Liver (tissue), 9 donors: ENCODE data around the gene TAS2R14. TPM values are rescaled to one million over a fixed set of nuclear protein-coding genes. Genes with fewer than 3 reads are reported as not detected.

Source experiments
- DNase-seq: peaks from one replicate; pipeline ENCODE4 v3.0.0-alpha.2; 2017; ENCODE audit warnings: low spot score
- H3K27ac ChIP-seq, 2 donors: one replicate each; pipeline ENCODE4 v1.7.0; 2013; ENCODE audit warnings: inconsistent platforms in 2 of 2, low read length in 2 of 2, control low read depth in 1 of 2, low read depth in 1 of 2, mild to moderate bottlenecking in 1 of 2
- H3K27me3 ChIP-seq, 4 donors: one replicate each; pipeline versions ENCODE4 v1.6.1 to v1.7.0; 2013; ENCODE audit warnings: low read length in 3 of 4, inconsistent platforms in 1 of 4, mild to moderate bottlenecking in 1 of 4, moderate library complexity in 1 of 4; ENCODE audit not compliant: control insufficient read depth in 4 of 4, insufficient read depth in 4 of 4
- H3K36me3 ChIP-seq, 4 donors: one replicate each; pipeline versions ENCODE4 v1.6.1 to v1.7.0; 2013; ENCODE audit warnings: low read length in 3 of 4, mild to moderate bottlenecking in 3 of 4, low read depth in 1 of 4, moderate library complexity in 1 of 4; ENCODE audit not compliant: control insufficient read depth in 4 of 4, insufficient read depth in 3 of 4
- H3K4me1 ChIP-seq, 4 donors: one replicate each; pipeline versions ENCODE4 v1.6.1 to v1.7.0; 2013; ENCODE audit warnings: low read length in 3 of 4, mild to moderate bottlenecking in 3 of 4, moderate library complexity in 1 of 4; ENCODE audit not compliant: control insufficient read depth in 4 of 4, insufficient read depth in 4 of 4
- H3K4me3 ChIP-seq, 3 donors: one replicate each; pipeline versions ENCODE4 v1.6.1 to v1.7.0; 2013; ENCODE audit warnings: low read length in 3 of 3, control low read depth in 1 of 3, low read depth in 1 of 3, mild to moderate bottlenecking in 1 of 3
- H3K9ac ChIP-seq, 2 donors: one replicate each; pipeline ENCODE4 v1.7.0; 2013; ENCODE audit warnings: low read length in 2 of 2, mild to moderate bottlenecking in 2 of 2, moderate library complexity in 2 of 2, control low read depth in 1 of 2, low read depth in 1 of 2
- H3K9me3 ChIP-seq, 4 donors: one replicate each; pipeline versions ENCODE4 v1.6.1 to v1.7.0; 2013; ENCODE audit warnings: low read length in 3 of 4; ENCODE audit not compliant: control insufficient read depth in 4 of 4
- ATF3 ChIP-seq: IDR thresholded peaks from 2 replicates; pipeline ENCODE4 v1.6.1; 2016; ENCODE audit warnings: antibody characterized with exemption
- CTCF ChIP-seq: fragments of 150-350 bp; IDR thresholded peaks from 2 replicates; pipeline ENCODE4 v1.5.1; 2017; ENCODE audit warnings: improper control_type of control experiment, low read depth, low read length; ENCODE audit not compliant: missing input control
- EGR1 ChIP-seq, 2 donors: IDR thresholded peaks; 2 replicates each; pipeline ENCODE4 v1.6.1; 2016 to 2018; ENCODE audit warnings: antibody characterized with exemption in 2 of 2, low read depth in 2 of 2
- FOXA1 ChIP-seq: IDR thresholded peaks from 2 replicates; pipeline ENCODE4 v1.6.1; 2016; ENCODE audit warnings: antibody characterized with exemption
- FOXA2 ChIP-seq: IDR thresholded peaks from 2 replicates; pipeline ENCODE4 v1.6.1; 2016; ENCODE audit warnings: antibody characterized with exemption
- GABPA ChIP-seq, 2 donors: IDR thresholded peaks in 1 of 2; conservative IDR thresholded peaks in 1 of 2; 2 replicates each; pipeline ENCODE4 v1.6.1; 2016; ENCODE audit warnings: antibody characterized with exemption in 2 of 2, mild to moderate bottlenecking in 1 of 2, moderate library complexity in 1 of 2
- HNF4A ChIP-seq, 2 donors: conservative IDR thresholded peaks; 2 replicates each; pipeline ENCODE4 v1.6.1; 2016; ENCODE audit warnings: antibody characterized with exemption in 2 of 2, mild to moderate bottlenecking in 2 of 2
- HNF4G ChIP-seq: IDR thresholded peaks from 2 replicates; pipeline ENCODE4 v1.6.1; 2016; ENCODE audit warnings: antibody characterized with exemption
- JUND ChIP-seq, 2 donors: IDR thresholded peaks; 2 replicates each; pipeline ENCODE4 v1.6.1; 2016; ENCODE audit warnings: antibody characterized with exemption in 2 of 2
- MAX ChIP-seq: IDR thresholded peaks from 2 replicates; pipeline ENCODE4 v1.6.1; 2016; ENCODE audit warnings: antibody characterized with exemption
- RAD21 ChIP-seq, 2 donors: IDR thresholded peaks; 2 replicates each; pipeline ENCODE4 v1.6.1; 2016; ENCODE audit warnings: antibody characterized with exemption in 2 of 2, mild to moderate bottlenecking in 2 of 2
- REST ChIP-seq: IDR thresholded peaks from 2 replicates; pipeline ENCODE4 v1.6.1; 2016; ENCODE audit warnings: antibody characterized with exemption, mild to moderate bottlenecking
- RXRA ChIP-seq, 2 donors: IDR thresholded peaks; 2 replicates each; pipeline ENCODE4 v1.6.1; 2017 to 2018; ENCODE audit warnings: antibody characterized with exemption in 2 of 2, mild to moderate bottlenecking in 1 of 2
- SP1 ChIP-seq: IDR thresholded peaks from 2 replicates; pipeline ENCODE4 v1.6.1; 2018; ENCODE audit warnings: antibody characterized with exemption, mild to moderate bottlenecking
- TAF1 ChIP-seq: conservative IDR thresholded peaks from 2 replicates; pipeline ENCODE4 v1.6.1; 2016; ENCODE audit warnings: antibody characterized with exemption, mild to moderate bottlenecking
- YY1 ChIP-seq: IDR thresholded peaks from 2 replicates; pipeline ENCODE4 v1.6.1; 2016; ENCODE audit warnings: antibody characterized with exemption, mild to moderate bottlenecking
- ZBTB33 ChIP-seq: IDR thresholded peaks from 2 replicates; pipeline ENCODE4 v1.6.1; 2016; ENCODE audit warnings: antibody characterized with exemption
- WGBS: extraction: QIAGEN DNeasy Blood & Tissue Kit; methylation state at CpG from one replicate; pipeline ENCODE4 v1.1.7; 2013; 5-methylcytosine and 5-hydroxymethylcytosine counted together
- polyA plus RNA-seq, 2 donors: library from polyadenylated mRNA; stranded (reverse) in 1 of 2; unstranded in 1 of 2; fragments of 200-250 nt in 1 of 2; fragments of >200 nt in 1 of 2; fragmentation: Nextera tagmentation in 1 of 2; extraction: Ambion mirVana in 1 of 2; gene quantifications; one replicate each; pipeline versions ENCODE4 v1.2.1 to v1.2.3, GENCODE V29; 2013 to 2015
- total RNA-seq, 2 donors: library from RNA; depleted of rRNA; stranded (reverse); fragments of >200 nt; gene quantifications; one replicate each; pipeline ENCODE4 v1.2.3, GENCODE V29; 2014
- donor health status: healthy.
- donor health status: healthy.
- donor health status: healthy.
- donor health status: healthy.
- donor health status: healthy.

Gene TAS2R14
- total and polyA plus RNA-seq, 4 donors = 0.16 to 6.9 (median 1.5) TPM

GRCh38 chr12:10966314-10966713 is 27.3 kb upstream of the TAS2R14 start:
- H3K27ac ChIP-seq = no peak overlapping the region
- no peak overlapping the region for H3K4me3 ChIP-seq
- TF ChIP-seq SP1 = no peak
- no peak for TF ChIP-seq ATF3
- TF ChIP-seq RAD21 (IDR thresholded peaks at IDR 0.05) = no peak
- TF ChIP-seq GABPA (IDR thresholded peaks at IDR 0.05 in 1 of 2, conservative IDR thresholded peaks at IDR 0.05 in 1 of 2) = no peak
- TF ChIP-seq FOXA2 = no peak
- no peak for TF ChIP-seq HNF4A (conservative IDR thresholded peaks at IDR 0.05)
- no peak for TF ChIP-seq MAX
- TF ChIP-seq JUND (IDR thresholded peaks at IDR 0.05) = no peak
- no peak for TF ChIP-seq FOXA1
- no peak for TF ChIP-seq EGR1 (IDR thresholded peaks at IDR 0.05; ENCODE audit: low read depth in 2 of 2)
- TF ChIP-seq RXRA (IDR thresholded peaks at IDR 0.05) = no peak
- no peak for TF ChIP-seq TAF1
- TF ChIP-seq REST = no peak
- no peak for TF ChIP-seq CTCF
- no peak overlapping the region for H3K9ac ChIP-seq
- no peaks in the 10 kb centered on the region for H3K27me3 ChIP-seq
- no peaks in the 10 kb centered on the region for H3K9me3 ChIP-seq
- peaks cover 0 to 5% (median 3%) of the 10 kb centered on the region in 4 donors for H3K4me1 ChIP-seq
- no peak for DNase-seq
- no peaks in the 10 kb centered on the region for H3K36me3 ChIP-seq

GRCh38 chr12:10965476-10965875 is 26.4 kb upstream of the TAS2R14 start:
- 72% methylated on average over 1 of the region's 1 CpG for WGBS
- H3K27ac ChIP-seq = no peak overlapping the region
- no peak for DNase-seq
- no peak for TF ChIP-seq JUND (IDR thresholded peaks at IDR 0.05)
- TF ChIP-seq FOXA2 = no peak
- TF ChIP-seq CTCF = no peak
- TF ChIP-seq RAD21 (IDR thresholded peaks at IDR 0.05) = no peak
- no peak for TF ChIP-seq ZBTB33
- no peak for TF ChIP-seq REST
- TF ChIP-seq EGR1 (IDR thresholded peaks at IDR 0.05; ENCODE audit: low read depth in 2 of 2) = no peak
- no peak for TF ChIP-seq ATF3
- TF ChIP-seq YY1 = no peak
- no peak for TF ChIP-seq RXRA (IDR thresholded peaks at IDR 0.05)
- TF ChIP-seq FOXA1 = no peak
- no peak for TF ChIP-seq GABPA (IDR thresholded peaks at IDR 0.05 in 1 of 2, conservative IDR thresholded peaks at IDR 0.05 in 1 of 2)
- TF ChIP-seq HNF4G = no peak
- H3K4me3 ChIP-seq = no peak overlapping the region
- H3K36me3 ChIP-seq = no peaks in the 10 kb centered on the region
- no peaks in the 10 kb centered on the region for H3K27me3 ChIP-seq
- peaks cover 0 to 5% (median 3%) of the 10 kb centered on the region in 4 donors for H3K4me1 ChIP-seq
- H3K9ac ChIP-seq = no peak overlapping the region
- no peaks in the 10 kb centered on the region for H3K9me3 ChIP-seq
